KMS-11 (cell line): ENCODE data around the gene PYROXD2.

Source experiments
- H2AFZ ChIP-seq: fragments of 200-600 bp; sonication (generic); 2 replicates; pipeline ENCODE4 v1.6.1; 2016; ENCODE audit warnings: antibody characterized with exemption, mixed run types, low read depth
- H3K27ac ChIP-seq: fragments of 200-600 bp; sonication (generic); 2 replicates; pipeline ENCODE4 v1.6.1; 2016; ENCODE audit warnings: mild to moderate bottlenecking, mixed run types
- H3K27me3 ChIP-seq: fragments of 200-600 bp; sonication (generic); 2 replicates; pipeline ENCODE4 v1.6.1; 2017; ENCODE audit warnings: mild to moderate bottlenecking, low read depth, mixed run types, moderate library complexity; ENCODE audit not compliant: insufficient read depth
- H3K36me3 ChIP-seq: fragments of 200-600 bp; sonication (generic); 2 replicates; pipeline ENCODE4 v1.6.1; 2017; ENCODE audit warnings: mild to moderate bottlenecking, mixed run types; ENCODE audit not compliant: insufficient read depth
- H3K4me1 ChIP-seq: fragments of 200-600 bp; sonication (generic); 2 replicates; pipeline ENCODE4 v1.6.1; 2016; ENCODE audit warnings: mild to moderate bottlenecking, low read depth, mixed run types; ENCODE audit not compliant: poor library complexity, severe bottlenecking
- H3K4me2 ChIP-seq: fragments of 200-600 bp; sonication (generic); 2 replicates; pipeline ENCODE4 v1.7.0; 2016; ENCODE audit warnings: mild to moderate bottlenecking, mixed run types
- H3K4me3 ChIP-seq: fragments of 200-600 bp; sonication (generic); IDR thresholded peaks from 2 replicates; pipeline ENCODE4 v1.6.1; 2017; ENCODE audit warnings: low read depth, low read length, mixed read lengths; ENCODE audit not compliant: insufficient read depth
- H3K79me2 ChIP-seq: fragments of 200-600 bp; sonication (generic); 2 replicates; pipeline ENCODE4 v1.6.1; 2016; ENCODE audit warnings: low read depth, mixed run types; ENCODE audit not compliant: insufficient read depth
- H3K9ac ChIP-seq: fragments of 200-600 bp; sonication (generic); 2 replicates; pipeline ENCODE4 v1.6.1; 2016; ENCODE audit warnings: mild to moderate bottlenecking, mixed run types
- H4K20me1 ChIP-seq: fragments of 200-600 bp; sonication (generic); 2 replicates; pipeline ENCODE4 v1.6.1; 2016; ENCODE audit warnings: mild to moderate bottlenecking, mixed run types; ENCODE audit not compliant: insufficient read depth
- CTCF ChIP-seq: fragments of 200-600 bp; sonication (generic); conservative IDR thresholded peaks from 2 replicates; pipeline ENCODE4 v1.6.1; 2017; ENCODE audit warnings: low read depth, mild to moderate bottlenecking, antibody characterized with exemption, low read length, moderate library complexity, mixed read lengths

PYROXD2 gene

GRCh38 chr10:98391065-98391464 is 23.9 kb downstream of the PYROXD2 start:
- Histone ChIP-seq H3K36me3 (no peaks in the 10 kb centered on the region), H3K27me3 (no peaks in the 10 kb centered on the region), H3K27ac (no peak overlapping the region), H4K20me1 (no peaks in the 10 kb centered on the region), H3K9ac (no peak overlapping the region), H3K4me1 (no peaks in the 10 kb centered on the region), H3K79me2 (no peaks in the 10 kb centered on the region), H2AFZ (no peak overlapping the region), H3K4me3 (no peak overlapping the region), H3K4me2 (no peak overlapping the region)
- no peak for TF ChIP-seq CTCF

GRCh38 chr10:98390406-98390805 is 24.6 kb downstream of the PYROXD2 start:
- no peak overlapping the region for H3K27ac ChIP-seq
- H3K4me1 ChIP-seq: no peaks in the 10 kb centered on the region
- H4K20me1 ChIP-seq: no peaks in the 10 kb centered on the region
- H3K27me3 ChIP-seq: no peaks in the 10 kb centered on the region
- H3K4me3 ChIP-seq: no peak overlapping the region
- no peak overlapping the region for H3K4me2 ChIP-seq
- no peak overlapping the region for H2AFZ ChIP-seq
- H3K36me3 ChIP-seq: no peaks in the 10 kb centered on the region
- TF ChIP-seq CTCF: no peak
- H3K79me2 ChIP-seq: no peaks in the 10 kb centered on the region
- no peak overlapping the region for H3K9ac ChIP-seq

- TF ChIP-seq CTCF: no peak
- Histone ChIP-seq H3K4me2 (no peak overlapping the region), H3K4me1 (no peaks in the 10 kb centered on the region), H3K79me2 (no peaks in the 10 kb centered on the region), H3K9ac (no peak overlapping the region), H3K36me3 (no peaks in the 10 kb centered on the region), H2AFZ (no peak overlapping the region), H3K27ac (no peak overlapping the region), H4K20me1 (no peaks in the 10 kb centered on the region), H3K27me3 (no peaks in the 10 kb centered on the region), H3K4me3 (no peak overlapping the region)
These were observed 25.6 kb downstream of the PYROXD2 start for GRCh38 chr10:98389398-98389797.

GRCh38 chr10:98388101-98388655 is 26.8 kb downstream of the PYROXD2 start:
- Histone ChIP-seq H3K4me1 (no peaks in the 10 kb centered on the region), H2AFZ (no peak overlapping the region), H3K36me3 (no peaks in the 10 kb centered on the region), H3K27ac (no peak overlapping the region), H3K9ac (no peak overlapping the region), H3K4me3 (no peak overlapping the region), H3K27me3 (no peaks in the 10 kb centered on the region), H4K20me1 (no peaks in the 10 kb centered on the region), H3K4me2 (no peak overlapping the region), H3K79me2 (no peaks in the 10 kb centered on the region)
- TF ChIP-seq CTCF: no peak
